NCI-H1694 treated with DMSO at 0.1 percent for 48 hours (cell line): ENCODE measurements around the gene F7.

Source experiments
- DNase-seq: peaks from one replicate; lab custom pipeline; 2025; lab: John Stamatoyannopoulos, UW

The F7 gene

DNA sequence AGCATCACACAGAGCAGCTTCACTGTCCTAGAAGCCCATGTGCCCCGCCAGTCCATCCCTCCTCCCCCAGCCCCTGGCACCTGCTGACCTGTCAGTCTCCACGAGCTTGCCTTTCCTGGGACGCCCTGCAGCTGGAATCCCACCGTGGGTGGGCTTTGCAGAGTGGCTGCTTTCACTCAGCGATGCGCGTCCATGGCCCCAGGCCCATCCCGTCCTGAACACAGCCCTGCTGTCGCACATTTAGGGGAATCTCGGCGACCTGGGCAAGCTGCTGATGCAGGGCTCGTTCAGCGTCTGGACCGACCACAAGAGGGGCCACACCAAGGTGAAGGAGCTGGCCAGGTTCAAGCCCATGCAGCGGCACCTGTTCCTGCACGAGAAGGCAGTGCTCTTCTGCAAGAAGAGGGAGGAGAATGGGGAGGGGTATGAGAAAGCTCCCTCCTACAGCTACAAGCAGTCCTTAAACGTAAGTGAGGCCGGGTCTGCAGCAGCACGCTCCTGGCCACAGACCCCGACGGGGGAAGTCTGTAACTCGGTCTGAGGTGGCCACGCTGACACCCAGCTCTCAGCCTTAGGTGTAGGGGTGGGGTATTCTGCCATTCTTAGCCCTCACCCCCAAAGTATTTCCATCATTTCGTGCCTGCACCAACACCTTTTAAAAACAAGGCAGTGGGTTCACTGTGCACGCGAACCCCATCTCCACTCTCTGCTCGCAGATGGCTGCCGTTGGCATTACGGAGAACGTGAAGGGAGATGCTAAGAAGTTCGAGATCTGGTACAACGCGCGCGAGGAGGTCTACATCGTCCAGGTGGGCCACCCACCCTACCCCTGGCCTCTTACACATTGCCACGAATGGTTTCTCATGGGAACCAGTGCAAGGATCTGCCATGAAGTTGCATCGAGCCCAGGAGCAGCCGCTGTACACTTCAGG is 18.3 kb upstream of the F7 start:
- DNase-seq = no peak

- DNase-seq = no peak
Measured at GRCh38 chr13:113087923-113088690, 17.5 kb upstream of the F7 start.

GRCh38 chr13:113088691-113089020 is 16.9 kb upstream of the F7 start:
- no peak for DNase-seq

- no peak for DNase-seq
Measured at GRCh38 chr13:113089693-113090414, 15.7 kb upstream of the F7 start.

- no peak for DNase-seq
Measured at GRCh38 chr13:113090415-113090770, 15.2 kb upstream of the F7 start.

DNA sequence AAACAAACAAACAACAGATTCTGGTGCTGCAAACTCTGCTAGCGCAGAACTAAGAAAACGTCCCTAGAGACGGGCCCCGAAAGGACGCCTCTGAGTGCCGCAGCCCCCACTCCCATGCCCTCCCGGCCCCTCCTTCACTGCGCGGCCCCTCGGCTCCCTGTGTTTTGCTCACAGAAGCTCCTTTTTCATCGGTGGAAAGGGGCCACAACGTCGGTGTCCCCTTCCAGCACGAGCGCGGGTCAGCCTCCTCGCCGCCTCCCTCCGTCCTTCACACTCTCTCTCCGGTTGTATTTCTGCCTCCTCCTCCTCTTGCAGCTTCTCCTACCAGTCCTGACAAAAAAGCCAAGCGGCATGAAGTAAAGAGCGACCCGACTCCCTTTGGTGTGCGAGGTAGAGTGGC is 14.8 kb upstream of the F7 start:
- no peak for DNase-seq

- no peak for DNase-seq
Measured at GRCh38 chr13:113091211-113091771, 14.3 kb upstream of the F7 start.

DNA sequence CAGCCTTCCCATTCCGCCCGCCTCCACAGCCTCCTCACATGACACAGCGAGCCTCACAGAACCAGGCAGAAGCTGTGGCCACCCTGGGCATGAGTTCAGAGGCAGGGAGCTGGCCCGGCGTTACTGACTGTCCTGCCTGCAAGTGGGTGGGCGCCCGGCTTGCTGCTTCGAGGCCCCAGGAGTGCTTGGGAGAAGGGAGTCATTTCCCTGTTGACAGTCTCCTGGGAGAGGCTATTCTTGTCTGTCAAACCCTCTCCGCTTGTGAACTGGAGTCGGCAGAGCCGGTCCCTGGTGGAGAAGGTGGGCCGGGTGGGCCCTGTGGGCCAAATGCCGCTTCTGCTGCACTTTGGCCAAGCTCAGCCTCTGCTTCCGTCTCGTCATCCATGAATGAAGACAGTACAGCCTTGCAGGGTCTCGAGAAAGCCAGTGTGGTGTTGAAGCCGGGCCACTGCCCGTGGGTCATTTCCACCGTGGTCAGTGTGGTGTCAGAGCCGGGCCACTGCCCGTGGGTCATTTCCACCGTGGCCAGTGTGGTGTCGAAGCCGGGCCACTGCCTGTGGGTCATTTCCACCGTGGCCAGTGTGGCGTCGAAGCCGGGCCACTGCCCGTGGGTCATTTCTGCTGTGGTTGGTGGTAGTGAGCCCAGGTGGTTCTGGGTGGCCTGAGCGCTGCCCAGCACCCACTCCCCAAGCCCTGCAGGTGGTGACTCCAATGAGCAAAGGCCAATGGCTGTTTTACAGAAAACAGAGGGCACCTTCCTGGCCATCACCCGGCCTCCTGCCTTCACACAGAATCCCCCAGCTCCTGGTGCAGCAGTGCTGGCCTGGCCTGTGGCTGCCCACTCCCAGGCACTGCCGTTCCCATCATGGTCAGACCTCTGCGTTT is 13.5 kb upstream of the F7 start:
- no peak for DNase-seq

GRCh38 chr13:113092776-113093579 is 12.6 kb upstream of the F7 start:
- DNase-seq = no peak

DNA sequence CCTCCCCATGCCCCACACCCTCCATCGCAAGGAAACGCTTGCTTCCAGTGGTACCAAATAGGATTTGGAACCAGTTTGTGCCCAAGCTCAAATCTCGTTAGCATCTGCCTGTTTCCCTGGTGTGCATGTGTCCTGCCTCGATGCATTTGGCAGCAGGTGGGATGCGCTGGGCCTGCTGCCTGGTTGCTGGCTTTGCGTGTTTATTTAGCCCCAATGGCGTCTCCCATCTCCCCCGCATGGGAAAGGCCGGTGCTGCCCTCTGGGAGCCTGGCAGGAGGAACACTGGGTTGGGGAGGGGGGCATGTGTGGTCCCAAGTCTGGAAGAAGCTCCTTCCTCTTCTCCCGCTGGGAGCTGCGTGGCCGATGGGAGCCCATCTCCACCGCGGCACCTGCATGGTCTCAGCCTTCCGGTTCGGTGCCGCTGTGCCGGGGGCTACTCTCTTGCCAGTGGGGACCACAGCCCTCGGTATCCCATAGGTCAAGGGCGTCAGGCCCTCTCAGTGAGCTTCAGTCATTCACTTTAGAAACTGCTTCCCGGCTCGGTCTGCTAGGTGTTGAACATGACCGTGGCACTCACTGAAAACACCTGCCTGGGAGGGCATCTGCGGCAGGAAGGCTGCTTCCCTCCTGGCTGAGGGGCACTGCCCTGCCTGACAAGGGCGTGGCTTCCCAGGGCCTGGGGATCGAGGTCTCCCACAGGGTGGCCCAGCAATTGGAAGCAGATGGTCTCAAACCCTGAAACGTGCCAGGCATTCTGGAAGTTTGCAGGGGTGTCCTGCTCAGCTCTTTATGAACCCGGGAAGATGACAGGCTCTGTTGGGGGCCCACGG is 11.8 kb upstream of the F7 start:
- peak; percentile 36 for DNase-seq

- no peak for DNase-seq
Measured at GRCh38 chr13:113094410-113094800, 11.2 kb upstream of the F7 start.

DNA sequence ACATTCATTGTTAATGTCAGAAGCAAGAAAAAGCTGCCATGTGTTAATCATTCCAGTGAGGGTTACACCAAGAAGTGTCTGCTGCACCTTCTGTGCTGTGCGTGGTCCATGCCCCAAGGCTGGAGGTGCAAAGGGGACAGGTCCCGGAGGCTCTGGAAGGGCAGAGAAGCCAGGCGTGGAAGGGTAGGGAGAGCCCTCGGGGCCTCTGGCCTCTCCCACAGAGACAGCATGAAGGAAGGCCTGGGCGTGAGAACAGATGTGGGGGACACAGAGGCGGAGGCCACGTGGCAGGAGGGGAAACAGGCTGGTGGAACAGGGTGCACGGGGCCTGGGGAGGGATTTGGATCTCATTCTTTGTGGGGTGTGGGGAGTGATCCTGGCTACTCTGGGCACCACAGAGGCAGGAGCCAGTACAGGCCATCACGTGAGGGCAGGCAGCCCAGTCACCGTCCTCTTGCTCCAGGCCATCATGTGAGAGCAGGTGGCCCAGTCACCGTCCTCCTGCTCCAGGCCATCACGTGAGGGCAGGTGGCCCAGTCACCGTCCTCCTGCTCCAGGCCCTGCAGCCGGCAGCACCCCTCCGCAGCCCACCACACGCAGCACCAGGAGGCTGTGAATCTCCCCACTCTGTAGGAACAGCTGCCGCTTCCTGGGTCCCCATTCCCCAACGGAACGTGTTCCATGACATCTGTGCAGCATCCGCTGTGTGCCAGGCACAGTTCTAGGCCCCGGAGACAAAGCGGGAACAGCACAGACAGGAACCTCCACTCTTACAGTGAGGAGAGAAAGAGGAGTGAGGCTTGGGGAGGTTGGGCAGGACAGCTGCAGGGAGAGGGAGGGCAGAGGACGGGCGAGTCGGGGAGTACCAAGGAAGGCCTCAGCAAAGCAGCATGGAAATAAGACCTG is 10.2 kb upstream of the F7 start:
- DNase-seq = no peak

- DNase-seq = no peak
Measured at GRCh38 chr13:113096052-113096744, 9.4 kb upstream of the F7 start.

- DNase-seq = no peak
Measured at GRCh38 chr13:113096745-113097305, 8.8 kb upstream of the F7 start.

GRCh38 chr13:113097651-113098050 is 7.9 kb upstream of the F7 start:
- no peak for DNase-seq

GRCh38 chr13:113098162-113098732 is 7.3 kb upstream of the F7 start:
- no peak for DNase-seq

DNA sequence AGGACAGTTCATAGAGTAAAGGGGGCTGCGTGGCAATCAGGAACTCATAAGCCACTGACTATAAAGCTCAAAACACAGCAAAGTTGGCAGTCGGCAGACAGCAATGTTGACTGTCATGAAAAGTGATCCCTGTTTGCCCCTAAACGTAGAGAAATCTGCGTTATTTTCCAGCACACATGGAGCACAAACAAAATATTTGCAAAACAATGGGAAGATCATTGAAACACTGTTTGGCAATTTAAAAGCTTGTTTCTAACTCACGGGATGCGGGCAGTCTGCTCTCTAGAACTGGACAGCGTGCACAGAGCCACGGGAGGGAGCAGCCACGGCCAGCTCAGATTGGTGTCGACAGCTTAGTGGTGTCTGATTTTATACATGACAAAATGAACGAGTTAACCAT is 6.4 kb upstream of the F7 start:
- DNase-seq = no peak
